ENCODE data around the gene KCNT2.
"Not testable (repeated sequence)": the region's sequence is repeated elsewhere in the genome, so short reads cannot be mapped to it uniquely, and the experiment has no call there.

Gene KCNT2

GRCh38 chr1:196608390-196609369 lies at the start of gene KCNT2:
TSS of gene KCNT2 (minus strand) at chr1:196608440. CDS start at chr1:196608309, 131 bp downstream.
- DNase-seq = peak; percentile 68 to 87

GRCh38 chr1:196655494-196655893 lies 47.3 kb upstream of the KCNT2 start:
- DNase-seq = no peak

DNA sequence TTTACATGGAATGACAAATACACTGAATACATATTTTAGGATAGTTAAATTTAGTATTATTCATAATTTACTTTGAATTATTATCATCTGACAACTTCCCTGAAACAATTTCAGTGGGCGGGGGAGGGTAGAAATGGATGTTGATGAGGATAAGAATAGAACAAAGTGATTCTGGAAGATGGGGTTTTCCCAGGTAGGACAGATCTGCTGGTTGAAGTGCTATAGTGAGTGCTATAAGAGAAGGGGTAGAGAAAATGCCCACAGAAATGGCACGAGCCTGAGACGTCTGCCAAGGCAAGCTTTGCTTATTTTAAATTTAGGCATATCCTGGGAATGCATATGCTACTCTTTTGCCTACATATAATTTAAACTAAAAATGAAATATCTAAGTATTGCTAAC lies 46.8 kb upstream of the KCNT2 start:
- no peak for DNase-seq

DNA sequence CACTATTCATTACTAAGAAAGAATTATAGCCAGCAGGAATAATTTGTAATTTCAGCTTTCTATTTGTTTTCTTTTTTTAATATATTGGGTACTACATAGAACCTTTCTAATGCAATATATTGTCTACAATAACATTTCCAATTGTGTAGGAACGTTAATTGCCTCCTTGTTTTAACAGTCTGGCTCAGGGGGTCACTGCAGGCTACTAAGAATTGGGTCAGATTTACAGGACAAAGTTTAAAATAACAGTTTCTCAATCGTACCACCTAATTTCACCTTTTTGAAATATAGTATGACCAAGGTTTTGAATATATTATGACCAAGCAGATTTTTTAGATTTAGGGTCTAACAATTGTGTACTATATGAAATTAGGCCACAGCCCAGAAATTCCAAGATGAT lies 46.0 kb upstream of the KCNT2 start:
- DNase-seq = no peak

DNA sequence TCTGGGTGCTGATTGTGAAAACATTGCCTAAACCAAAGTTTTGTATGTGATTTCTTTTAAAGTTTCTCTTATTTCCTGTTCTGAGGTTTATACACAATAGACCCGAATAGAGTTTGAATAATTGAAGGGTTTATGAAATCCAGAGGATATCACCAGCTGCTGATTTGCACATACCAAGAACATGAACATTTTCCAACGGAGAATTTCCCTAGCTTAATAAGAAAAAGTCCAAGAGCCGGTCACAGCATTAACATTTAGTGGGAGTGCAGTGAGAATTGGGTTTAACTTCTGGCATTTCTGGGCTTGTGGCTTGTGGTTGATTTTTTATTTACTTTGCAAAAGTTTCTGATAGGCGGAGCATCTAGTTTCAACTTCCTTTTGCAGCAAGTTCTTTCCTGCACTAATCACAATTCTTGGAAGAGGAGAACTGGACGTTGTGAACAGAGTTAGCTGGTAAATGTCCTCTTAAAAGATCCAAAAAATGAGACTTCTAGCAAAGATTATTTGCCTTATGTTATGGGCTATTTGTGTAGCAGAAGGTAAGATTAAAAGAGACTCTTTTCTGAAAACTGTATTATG lies 43.5 kb upstream of the KCNT2 start, which contains the start of gene CFH:
Gene CFH (plus strand): TSS at position 407 of the 579 bp plus-strand sequence. CDS start 75 bp downstream, at position 482.
- no peak for DNase-seq

DNA sequence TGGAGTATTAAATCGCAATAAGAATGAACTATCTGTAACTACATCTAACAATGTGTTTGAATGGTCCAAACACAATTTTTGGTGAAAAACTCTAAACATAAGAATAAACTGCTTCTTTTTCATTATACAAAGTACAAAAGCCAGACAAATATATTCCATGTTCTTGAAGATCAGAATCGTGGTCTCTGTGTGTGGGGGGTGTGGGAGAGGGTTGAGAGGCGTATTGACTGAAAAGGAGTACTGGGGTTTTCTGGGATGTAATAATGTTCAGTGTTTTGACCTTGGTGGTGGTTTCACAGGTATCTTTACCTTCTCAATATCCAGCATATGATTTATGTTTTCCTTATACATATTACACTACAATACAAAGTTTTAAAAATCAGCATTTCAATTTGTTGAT lies 42.8 kb upstream of the KCNT2 start:
- no peak for DNase-seq

DNA sequence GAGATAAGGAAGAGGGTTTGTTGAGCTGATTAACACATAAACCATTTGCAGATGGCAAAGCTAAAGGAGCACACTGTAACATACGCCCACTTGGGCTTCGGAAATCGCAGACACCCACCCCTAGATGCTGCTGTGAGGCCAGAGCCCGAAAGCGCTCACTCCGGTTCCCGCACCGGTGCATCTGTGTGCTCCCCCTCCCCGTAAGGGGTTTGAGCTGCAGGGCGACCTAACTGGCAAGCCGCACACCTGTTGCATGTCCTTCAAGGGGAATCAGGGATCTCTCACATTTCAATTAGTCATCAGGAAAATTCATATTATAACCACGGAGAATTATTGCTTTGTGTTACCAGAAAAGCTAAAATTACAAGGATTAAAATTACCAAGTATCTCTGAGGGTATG lies 42.2 kb upstream of the KCNT2 start:
- DNase-seq = no peak

- DNase-seq = no peak
Measured at GRCh38 chr1:196649990-196650389, 41.8 kb upstream of the KCNT2 start.

DNA sequence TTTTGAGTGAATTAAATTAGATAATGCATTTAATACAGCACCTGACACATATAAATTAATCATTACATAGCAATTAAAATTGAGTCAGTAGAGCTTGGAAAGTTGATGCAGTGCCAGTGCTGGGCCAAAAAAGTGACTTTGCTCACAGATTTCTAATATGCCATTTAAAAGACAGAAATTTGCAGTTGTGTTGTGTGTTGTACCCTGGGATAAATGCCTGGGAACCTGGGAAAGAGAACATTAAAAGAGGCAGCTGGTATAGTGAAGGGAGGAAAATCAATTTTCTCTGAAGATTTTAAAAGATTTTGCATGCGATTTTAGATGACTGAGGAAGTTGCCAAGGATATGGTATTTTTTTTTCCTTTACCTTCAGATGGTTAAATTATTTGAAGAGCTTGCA lies 32.7 kb upstream of the KCNT2 start:
- DNase-seq = no peak

DNA sequence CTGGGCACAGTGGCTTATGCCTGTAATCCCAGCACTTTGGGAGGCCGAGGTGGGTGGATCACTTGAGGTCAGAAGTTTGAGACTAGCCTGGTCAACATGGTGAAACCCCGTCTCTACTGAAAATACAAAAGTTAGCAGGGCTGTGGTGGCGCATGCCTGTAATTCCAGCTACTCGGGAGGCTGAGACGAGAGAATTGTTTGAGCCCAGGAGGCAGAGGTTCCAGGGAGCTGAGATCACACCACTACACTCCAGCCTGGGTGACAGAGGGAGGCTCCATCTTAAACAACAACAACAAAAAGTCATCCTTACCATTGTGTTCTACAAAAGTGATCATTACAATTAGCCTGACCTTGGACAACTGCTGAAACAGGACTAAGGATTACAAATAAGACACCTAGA lies 31.1 kb upstream of the KCNT2 start:
- DNase-seq = not testable (repeated sequence)

- DNase-seq = no peak
Measured at GRCh38 chr1:196638466-196638865, 30.2 kb upstream of the KCNT2 start.

DNA sequence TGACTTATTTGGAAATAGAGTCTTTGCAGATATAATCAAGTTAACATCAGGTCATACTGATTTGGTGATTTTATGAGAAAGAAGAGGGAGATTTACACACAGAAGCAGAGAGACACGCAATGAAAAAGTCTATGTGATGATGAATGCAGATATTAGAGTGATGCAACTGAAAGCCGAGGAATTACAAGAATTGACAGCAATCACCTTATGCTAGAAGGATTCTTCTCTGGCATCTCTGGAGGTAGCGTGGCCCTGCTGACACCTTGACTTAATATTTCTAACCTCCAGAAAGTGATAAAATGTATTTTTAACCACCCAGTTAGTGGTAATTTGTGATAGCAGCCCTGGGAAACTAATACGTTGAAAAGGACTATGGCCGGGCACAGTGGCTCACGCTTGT lies 29.4 kb upstream of the KCNT2 start:
- no peak for DNase-seq

GRCh38 chr1:196628838-196629237 lies 20.6 kb upstream of the KCNT2 start:
- no peak for DNase-seq

DNA sequence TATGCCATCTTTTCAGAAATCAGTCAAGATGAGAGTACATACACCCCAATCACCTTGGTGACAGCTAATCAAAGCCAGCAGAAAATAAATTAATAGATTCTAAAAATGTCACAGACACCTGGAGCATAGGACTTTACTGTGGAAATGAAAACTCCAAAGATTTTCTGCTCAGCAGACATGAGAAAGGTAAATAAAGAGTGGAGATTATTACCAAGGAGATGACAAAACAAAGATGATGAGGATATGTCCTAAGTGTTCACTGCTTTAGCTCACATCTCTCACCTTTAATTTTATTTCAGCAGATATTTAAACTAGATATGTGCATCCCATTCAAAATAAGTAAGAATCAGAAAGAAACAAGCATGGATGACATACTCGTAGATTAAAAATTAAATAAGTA lies 14.8 kb upstream of the KCNT2 start:
- DNase-seq = no peak

- DNase-seq = no peak
Measured at GRCh38 chr1:196619721-196620120, 11.5 kb upstream of the KCNT2 start.

- DNase-seq = no peak
Measured at GRCh38 chr1:196611873-196612272, 3.6 kb upstream of the KCNT2 start.

- DNase-seq = no peak
Measured at GRCh38 chr1:196609370-196609737, 1.1 kb upstream of the KCNT2 start.

GRCh38 chr1:196607981-196608380 lies 259 bp downstream of the KCNT2 start:
- DNase-seq = no peak

DNA sequence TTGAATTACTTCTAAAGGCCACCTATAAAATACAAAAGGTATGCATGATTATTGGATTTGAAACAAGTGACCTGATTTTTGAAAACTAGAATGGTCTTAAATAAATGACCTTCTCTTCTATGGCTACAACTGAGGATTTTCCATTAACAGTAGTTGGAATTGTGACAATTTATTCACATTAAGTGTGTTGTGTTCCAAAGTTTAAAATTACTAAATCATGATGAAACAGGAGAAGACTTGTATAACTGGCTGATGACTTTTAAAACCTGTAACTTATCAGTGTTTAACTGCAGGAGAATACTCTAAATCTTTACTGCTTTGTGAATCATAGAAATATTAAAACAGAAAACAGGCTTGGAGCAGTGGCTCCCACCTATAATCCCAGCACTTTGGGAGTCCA lies 4.6 kb downstream of the KCNT2 start:
- DNase-seq = no peak

- DNase-seq = no peak
Measured at GRCh38 chr1:196598942-196599748, 9.1 kb downstream of the KCNT2 start.

GRCh38 chr1:196594700-196595099 lies 13.5 kb downstream of the KCNT2 start:
- no peak for DNase-seq

DNA sequence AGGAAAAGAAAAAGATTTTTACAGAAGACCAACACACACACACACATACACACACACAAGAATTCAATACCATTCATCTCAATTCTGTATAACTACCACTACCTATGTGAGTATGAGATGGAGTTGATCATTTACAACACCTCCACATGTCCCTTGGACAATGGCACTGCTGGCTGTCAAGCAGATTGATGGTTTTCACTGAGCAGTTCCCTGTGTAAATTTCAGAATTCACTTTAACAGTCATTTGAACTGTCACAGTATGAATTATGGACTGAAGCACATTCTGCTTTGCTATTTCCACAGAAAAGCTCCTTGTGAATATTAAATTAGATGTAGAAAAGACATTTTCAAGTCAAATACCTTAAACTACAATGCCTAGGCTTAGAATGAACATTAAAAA lies 14.3 kb downstream of the KCNT2 start:
- no peak for DNase-seq

GRCh38 chr1:196590959-196591358 lies 17.3 kb downstream of the KCNT2 start:
- no peak for DNase-seq
